ENCODE data around the gene TSC22D2. TPM values are rescaled to one million over a fixed set of nuclear protein-coding genes. Genes with fewer than 3 reads are reported as not detected.

TSC22D2 gene
- total and polyA plus RNA-seq, 2 of the 4 experiments (the other 2 are of a cell fraction): 12.2 to 20.5 TPM

DNA sequence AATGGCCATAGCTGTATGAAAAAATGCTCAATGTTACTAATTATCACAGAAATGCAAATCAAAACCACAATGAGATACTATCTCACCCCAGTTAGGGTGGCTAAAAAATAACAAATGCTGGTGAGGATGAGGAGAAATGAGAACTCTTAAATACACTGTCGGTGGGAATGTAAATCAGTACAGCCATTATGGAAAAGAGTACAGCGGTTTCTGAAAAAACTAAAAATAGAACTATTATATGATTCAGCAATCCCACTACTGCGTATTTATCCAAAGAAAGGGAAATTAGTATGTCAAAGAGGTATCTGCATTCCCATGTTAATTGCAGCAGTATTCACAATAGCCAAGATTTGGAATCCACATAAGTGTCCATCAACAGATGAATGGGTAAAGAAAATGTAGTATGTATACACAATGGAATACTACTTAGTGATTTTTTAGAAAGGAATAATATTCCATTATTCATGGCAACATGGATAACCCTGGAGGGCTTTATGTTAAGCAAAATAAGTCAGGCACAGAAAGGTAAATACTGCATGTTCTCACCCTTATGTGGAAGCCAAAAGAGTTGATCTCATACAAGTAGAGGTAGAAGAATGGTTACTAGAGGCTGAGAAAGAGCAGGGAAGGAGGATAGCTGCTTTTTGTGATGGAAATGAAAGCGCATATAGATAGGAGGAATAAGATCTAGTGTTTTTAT is 103.2 kb downstream of the TSC22D2 start:
- Histone ChIP-seq H2AFZ (replicated peaks; ENCODE audit: low read length, poor library complexity) (no peak overlapping the region), H3K27ac (ENCODE audit: insufficient read depth, low read length) (no peak overlapping the region), H3K9me3 (ENCODE audit: control insufficient read depth, insufficient read depth, low read length) (no peaks in the 10 kb centered on the region), H3K14ac (replicated peaks; ENCODE audit: low read depth, low read length) (no peak overlapping the region), H3K4ac (ENCODE audit: low read depth, low read length) (no peak overlapping the region), H2BK5ac (ENCODE audit: low read depth, low read length, poor library complexity, severe bottlenecking) (no peak overlapping the region), H2AK9ac (replicated peaks; ENCODE audit: low read depth, low read length, poor library complexity) (no peak overlapping the region), H3K79me1 (ENCODE audit: low read depth in 1 of 2, low read length in 2 of 2) (no peaks in the 10 kb centered on the region), H3K4me1 (ENCODE audit: control insufficient read depth, insufficient read depth, low read length) (no peaks in the 10 kb centered on the region), H3K23ac (ENCODE audit: low read depth, low read length) (no peak overlapping the region), H4K8ac (ENCODE audit: low read depth in 2 of 2, low read length in 2 of 2) (no peak overlapping the region), H3K9ac (ENCODE audit: low read depth, low read length) (no peak overlapping the region), H2BK20ac (ENCODE audit: low read depth, low read length) (no peak overlapping the region), H4K20me1 (ENCODE audit: insufficient read depth, low read length) (no peaks in the 10 kb centered on the region), H2AK5ac (ENCODE audit: low read depth, low read length) (no peak overlapping the region), H3K56ac (ENCODE audit: extremely low read depth, insufficient read depth, low read length) (no peak overlapping the region), H3K36me3 (ENCODE audit: control insufficient read depth, insufficient read depth, low read length) (no peaks in the 10 kb centered on the region), H3K27me3 (ENCODE audit: control insufficient read depth, insufficient read depth, low read length) (no peaks in the 10 kb centered on the region), H2BK15ac (ENCODE audit: low read depth, low read length) (no peak overlapping the region), H2BK120ac (ENCODE audit: low read depth, low read length) (no peak overlapping the region), H4K5ac (ENCODE audit: low read depth, low read length) (no peak overlapping the region), H3K4me2 (ENCODE audit: low read depth, low read length) (no peak overlapping the region), H4K91ac (ENCODE audit: insufficient read depth, low read depth, low read length) (no peak overlapping the region), H3K9me1 (ENCODE audit: insufficient read depth, low read length) (no peaks in the 10 kb centered on the region), H3K18ac (ENCODE audit: low read depth, low read length) (no peak overlapping the region), H3K4me3 (ENCODE audit: insufficient read depth, low read depth, low read length) (no peak overlapping the region)
- intact Hi-C loops (cut with micrococcal nuclease): loop anchor here (10.0 kb wide), 1 partner anchor 576 kb away; no protein-coding TSS in a partner anchor
- dilution Hi-C loops (cut with HindIII; ENCODE audit: low sequenced_read_pairs, unreplicated experiment): no loop called here
- ChIA-PET POLR2A (ENCODE audit: unreplicated experiment) (no interaction called here), CTCF (interaction anchor here (1.4 kb wide), 1 partner anchor 9 kb away, joined by 3 read pairs; no protein-coding TSS in a partner anchor)
- DNase-seq: no peak
- in situ Hi-C loops (cut with MboI; ENCODE audit: low sequenced_read_pairs): no loop called here
- no peak for ATAC-seq (ENCODE audit: low read depth)
- TF ChIP-seq CHD1 (IDR thresholded peaks at IDR 0.05; ENCODE audit: low read depth, low read length): no peak
- TF ChIP-seq, protein P1, sequence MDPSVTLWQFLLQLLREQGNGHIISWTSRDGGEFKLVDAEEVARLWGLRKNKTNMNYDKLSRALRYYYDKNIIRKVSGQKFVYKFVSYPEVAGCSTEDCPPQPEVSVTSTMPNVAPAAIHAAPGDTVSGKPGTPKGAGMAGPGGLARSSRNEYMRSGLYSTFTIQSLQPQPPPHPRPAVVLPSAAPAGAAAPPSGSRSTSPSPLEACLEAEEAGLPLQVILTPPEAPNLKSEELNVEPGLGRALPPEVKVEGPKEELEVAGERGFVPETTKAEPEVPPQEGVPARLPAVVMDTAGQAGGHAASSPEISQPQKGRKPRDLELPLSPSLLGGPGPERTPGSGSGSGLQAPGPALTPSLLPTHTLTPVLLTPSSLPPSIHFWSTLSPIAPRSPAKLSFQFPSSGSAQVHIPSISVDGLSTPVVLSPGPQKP (IDR thresholded peaks at IDR 0.05; ENCODE audit: borderline replicate concordance, low read depth, low read length): no peak
- TF ChIP-seq SMC3 (IDR thresholded peaks at IDR 0.05; ENCODE audit: low read depth, low read length): no peak
- no peak for TF ChIP-seq CEBPB (IDR thresholded peaks at IDR 0.05; ENCODE audit: low read depth, low read length)
- TF ChIP-seq NFE2L2 (IDR thresholded peaks at IDR 0.05; ENCODE audit: low read depth, low read length): no peak
- no peak for TF ChIP-seq RFX5 (IDR thresholded peaks at IDR 0.05; ENCODE audit: low read depth, low read length)
- TF ChIP-seq, protein P2, sequence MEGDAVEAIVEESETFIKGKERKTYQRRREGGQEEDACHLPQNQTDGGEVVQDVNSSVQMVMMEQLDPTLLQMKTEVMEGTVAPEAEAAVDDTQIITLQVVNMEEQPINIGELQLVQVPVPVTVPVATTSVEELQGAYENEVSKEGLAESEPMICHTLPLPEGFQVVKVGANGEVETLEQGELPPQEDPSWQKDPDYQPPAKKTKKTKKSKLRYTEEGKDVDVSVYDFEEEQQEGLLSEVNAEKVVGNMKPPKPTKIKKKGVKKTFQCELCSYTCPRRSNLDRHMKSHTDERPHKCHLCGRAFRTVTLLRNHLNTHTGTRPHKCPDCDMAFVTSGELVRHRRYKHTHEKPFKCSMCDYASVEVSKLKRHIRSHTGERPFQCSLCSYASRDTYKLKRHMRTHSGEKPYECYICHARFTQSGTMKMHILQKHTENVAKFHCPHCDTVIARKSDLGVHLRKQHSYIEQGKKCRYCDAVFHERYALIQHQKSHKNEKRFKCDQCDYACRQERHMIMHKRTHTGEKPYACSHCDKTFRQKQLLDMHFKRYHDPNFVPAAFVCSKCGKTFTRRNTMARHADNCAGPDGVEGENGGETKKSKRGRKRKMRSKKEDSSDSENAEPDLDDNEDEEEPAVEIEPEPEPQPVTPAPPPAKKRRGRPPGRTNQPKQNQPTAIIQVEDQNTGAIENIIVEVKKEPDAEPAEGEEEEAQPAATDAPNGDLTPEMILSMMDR (conservative IDR thresholded peaks at IDR 0.05; ENCODE audit: low read depth, low read length): no peak
- TF ChIP-seq MXI1 (IDR thresholded peaks at IDR 0.05; ENCODE audit: borderline replicate concordance, low read depth, low read length): no peak
- TF ChIP-seq, protein P3, sequence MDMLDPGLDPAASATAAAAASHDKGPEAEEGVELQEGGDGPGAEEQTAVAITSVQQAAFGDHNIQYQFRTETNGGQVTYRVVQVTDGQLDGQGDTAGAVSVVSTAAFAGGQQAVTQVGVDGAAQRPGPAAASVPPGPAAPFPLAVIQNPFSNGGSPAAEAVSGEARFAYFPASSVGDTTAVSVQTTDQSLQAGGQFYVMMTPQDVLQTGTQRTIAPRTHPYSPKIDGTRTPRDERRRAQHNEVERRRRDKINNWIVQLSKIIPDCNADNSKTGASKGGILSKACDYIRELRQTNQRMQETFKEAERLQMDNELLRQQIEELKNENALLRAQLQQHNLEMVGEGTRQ (IDR thresholded peaks at IDR 0.05; ENCODE audit: low read depth, low read length): no peak
- TF ChIP-seq FOS (IDR thresholded peaks at IDR 0.05; ENCODE audit: low read depth, low read length): no peak
- TF ChIP-seq MAZ (IDR thresholded peaks at IDR 0.05; ENCODE audit: borderline replicate concordance, low read depth, low read length): no peak
- no peak for TF ChIP-seq RCOR1 (IDR thresholded peaks at IDR 0.05; ENCODE audit: insufficient replicate concordance, low read length)
- no peak for TF ChIP-seq POLR2A (IDR thresholded peaks at IDR 0.05; ENCODE audit: low read depth, low read length)
- no peak for TF ChIP-seq MAFK (IDR thresholded peaks at IDR 0.05; ENCODE audit: low read depth, low read length)
- no peak for TF ChIP-seq RAD21 (IDR thresholded peaks at IDR 0.05; ENCODE audit: low read length)
- TF ChIP-seq BHLHE40 (IDR thresholded peaks at IDR 0.05; ENCODE audit: low read depth, low read length): no peak
- BruUV-seq (replicated peaks): no TSS peak
- no CpG with 5 or more reads among the region's 4 CpGs for WGBS, 2 experiments (ENCODE audit: extremely low coverage in 2 of 2, insufficient read length in 1 of 2)
